Esophagus muscularis mucosa (tissue), 4 donors: Measurements from ENCODE around the gene SEC31A. TPM values are rescaled to one million over a fixed set of nuclear protein-coding genes. Genes with fewer than 3 reads are reported as not detected.

Experiments used
- DNase-seq: peaks from one replicate; pipeline ENCODE4 v3.0.0-alpha.2; 2017; ENCODE audit errors: extremely low spot score
- H3K27ac ChIP-seq, 4 donors: fragments of 200-600 bp; sonication (generic); replicated peaks in 1 of 4; 1 replicate in 3 of 4; 2 replicates in 1 of 4; pipeline ENCODE4 v1.5.1; 2016 to 2019; ENCODE audit warnings: mild to moderate bottlenecking in 1 of 4
- H3K27me3 ChIP-seq, 4 donors: fragments of 200-600 bp; sonication (generic); one replicate each; pipeline versions ENCODE4 v1.5.1 to v1.6.0; 2016 to 2019
- H3K36me3 ChIP-seq, 4 donors: fragments of 200-600 bp; sonication (generic); one replicate each; pipeline ENCODE4 v1.5.1; 2016 to 2019
- H3K4me1 ChIP-seq, 4 donors: fragments of 200-600 bp; sonication (generic); one replicate each; pipeline ENCODE4 v1.5.1; 2016 to 2019
- H3K4me3 ChIP-seq, 4 donors: fragments of 200-600 bp; sonication (generic); 1 replicate in 2 of 4; 2 replicates in 2 of 4; pipeline ENCODE4 v1.5.1; 2016 to 2019; ENCODE audit warnings: mild to moderate bottlenecking in 4 of 4, moderate library complexity in 1 of 4
- H3K9me3 ChIP-seq, 4 donors: fragments of 200-600 bp; sonication (generic); 1 replicate in 3 of 4; 2 replicates in 1 of 4; pipeline ENCODE4 v1.5.1; 2016 to 2019
- CTCF ChIP-seq, 3 experiments: fragments of 200-600 bp in 2 of 3; fragments of 450-650 bp in 1 of 3; sonication (generic) in 2 of 3; IDR thresholded peaks; one replicate each; pipeline ENCODE4 v1.5.1; 2017 to 2019; ENCODE audit warnings: antibody characterized with exemption in 3 of 3, mild to moderate bottlenecking in 2 of 3, moderate library complexity in 1 of 3
- EP300 ChIP-seq: sonication (generic); formaldehyde crosslinking; IDR thresholded peaks from one replicate; pipeline ENCODE4 v1.6.1; 2017; ENCODE audit warnings: antibody characterized with exemption
- POLR2A ChIP-seq: fragments of 450-650 bp; IDR thresholded peaks from one replicate; pipeline ENCODE4 v1.6.1; 2017; ENCODE audit warnings: antibody characterized with exemption, moderate library complexity, mild to moderate bottlenecking, low read depth
- POLR2AphosphoS5 ChIP-seq, 2 donors: sonication (generic); formaldehyde crosslinking; IDR thresholded peaks; one replicate each; pipeline ENCODE4 v1.6.1; 2017; ENCODE audit warnings: antibody characterized with exemption in 2 of 2
- WGBS: methylation state at CpG from one replicate; pipeline ENCODE4 v1.1.5; 2018; 5-methylcytosine and 5-hydroxymethylcytosine counted together
- intact Hi-C: fragments of 100-400 bp; cut with DNase I; formaldehyde crosslinking; loops from one replicate; pipeline ENCODE4 v1.15.1; 2023
- total RNA-seq, 4 donors: library from RNA; depleted of rRNA; stranded (reverse); fragments of >200 nt; gene quantifications; one replicate each; pipeline versions ENCODE4 v1.1.0 to v1.2.1, GENCODE V29; 2016

SEC31A gene
- total RNA-seq, 4 donors from 2014 or later, result 117 to 146 (median 131) TPM

- Histone ChIP-seq H3K27me3 (no peaks in the 10 kb centered on the region), H3K4me1 (peaks cover 16 to 34% (median 28%) of the 10 kb centered on the region in 4 donors), H3K9me3 (no peaks in the 10 kb centered on the region), H3K36me3 (no peaks in the 10 kb centered on the region), H3K4me3 (peak overlapping the region; percentile 66 to 94 (median 80)), H3K27ac (peak overlapping the region; percentile 71 to 83 (median 78))
- no peak for TF ChIP-seq CTCF (IDR thresholded peaks at IDR 0.05)
- no peak for TF ChIP-seq POLR2AphosphoS5 (IDR thresholded peaks at IDR 0.05)
- no peak for TF ChIP-seq EP300
- TF ChIP-seq POLR2A, result no peak
- intact Hi-C loops, result loop anchor here (5.0 to 10.0 kb wide), 2 partner anchors 216 to 337 kb away; partner anchors contain the start of gene LIN54
- WGBS, result 14% methylated on average over 24 of the region's 25 CpGs
- no peak for DNase-seq
These were observed 91.7 kb downstream of the SEC31A start for GRCh38 chr4:82799006-82799881.

- H3K4me1 ChIP-seq, result peaks cover 16 to 43% (median 35%) of the 10 kb centered on the region in 4 donors
- 0% methylated on average over 42 of the region's 94 CpGs for WGBS
- no peak for TF ChIP-seq EP300
- no peak for TF ChIP-seq POLR2A
- no peak for TF ChIP-seq CTCF (IDR thresholded peaks at IDR 0.05)
- peak in 1 of 2 donors; percentile 46 for TF ChIP-seq POLR2AphosphoS5 (IDR thresholded peaks at IDR 0.05)
- H3K9me3 ChIP-seq, result no peaks in the 10 kb centered on the region
- intact Hi-C loops, result loop anchor here (5.0 to 10.0 kb wide), 2 partner anchors 216 to 336 kb away; partner anchors contain the start of gene LIN54
- H3K27ac ChIP-seq, result peak within 1 kb of the TSS; percentile 71 to 83 (median 78)
- no peaks in the 10 kb centered on the region for H3K36me3 ChIP-seq
- no peaks in the 10 kb centered on the region for H3K27me3 ChIP-seq
- DNase-seq, result no peak
- H3K4me3 ChIP-seq, result peak within 1 kb of the TSS; percentile 66 to 94 (median 80)
These were observed 92.6 kb downstream of the SEC31A start, which contains the start of gene SCD5 for GRCh38 chr4:82798168-82799005. Gene SCD5, minus strand, starts transcription at chr4:82798796. Its CDS starts 259 bp downstream, at chr4:82798537.

GRCh38 chr4:82797405-82798111, 93.4 kb downstream of the SEC31A start:
- intact Hi-C loops, result loop anchor here (5.0 to 10.0 kb wide), 2 partner anchors 217 to 335 kb away; partner anchors contain the start of gene LIN54

More at GRCh38 chr4:82797405-82798111, 93.4 kb downstream of the SEC31A start:
- H3K36me3 ChIP-seq, result no peaks in the 10 kb centered on the region
- H3K4me1 ChIP-seq, result peaks cover 16 to 44% (median 40%) of the 10 kb centered on the region in 4 donors
- peak overlapping the region; percentile 71 to 83 (median 78) for H3K27ac ChIP-seq
- no peak for DNase-seq
- H3K4me3 ChIP-seq, result peak overlapping the region; percentile 66 to 94 (median 80)
- TF ChIP-seq POLR2AphosphoS5 (IDR thresholded peaks at IDR 0.05), result no peak
- no peak for TF ChIP-seq POLR2A
- TF ChIP-seq CTCF (IDR thresholded peaks at IDR 0.05), result no peak
- TF ChIP-seq EP300, result no peak
- 8% methylated on average over 34 of the region's 47 CpGs for WGBS
- H3K9me3 ChIP-seq, result no peaks in the 10 kb centered on the region
- no peaks in the 10 kb centered on the region for H3K27me3 ChIP-seq
